T-helper 2 cell (primary cell): ENCODE measurements around the gene FILIP1.

ENCODE experiments used
- DNase-seq, 5 experiments: peaks; one replicate each; pipeline versions ENCODE4 v3.0.0 to v3.0.0-alpha.2; 2012 to 2022

The FILIP1 gene

GRCh38 chr6:75288023-75288422 lies 205.6 kb downstream of the FILIP1 start:
- no peak for DNase-seq

GRCh38 chr6:75287424-75287823 lies 206.2 kb downstream of the FILIP1 start:
- DNase-seq = no peak

GRCh38 chr6:75286955-75287354 lies 206.6 kb downstream of the FILIP1 start:
- no peak for DNase-seq

GRCh38 chr6:75285283-75285639 lies 208.3 kb downstream of the FILIP1 start:
- DNase-seq = no peak

- peak; percentile 90 to 99 (median 96) for DNase-seq
Observed at GRCh38 chr6:75284632-75285282, 208.8 kb downstream of the FILIP1 start, which contains the start of gene TMEM30A. Gene TMEM30A, minus strand, starts transcription at chr6:75284792. Its CDS starts 154 bp downstream, at chr6:75284638.

GRCh38 chr6:75283907-75284631 lies 209.5 kb downstream of the FILIP1 start:
- no peak for DNase-seq

GRCh38 chr6:75282706-75283105 lies 210.9 kb downstream of the FILIP1 start:
- no peak for DNase-seq

- peak in 1 of 5 experiments; percentile 31 for DNase-seq
Observed at GRCh38 chr6:75281653-75282052, 211.9 kb downstream of the FILIP1 start.

GRCh38 chr6:75280131-75280855 lies 213.3 kb downstream of the FILIP1 start:
- DNase-seq = no peak

GRCh38 chr6:75279418-75279817 lies 214.2 kb downstream of the FILIP1 start:
- peak in 1 of 5 experiments; percentile 7 for DNase-seq

GRCh38 chr6:75278474-75279077 lies 215.0 kb downstream of the FILIP1 start:
- peak in 1 of 5 experiments; percentile 13 for DNase-seq

GRCh38 chr6:75275067-75275466 lies 218.5 kb downstream of the FILIP1 start:
- no peak for DNase-seq

- DNase-seq = no peak
Observed at GRCh38 chr6:75273009-75273408, 220.6 kb downstream of the FILIP1 start.

GRCh38 chr6:75272145-75272840 lies 221.3 kb downstream of the FILIP1 start:
- peak in 1 of 5 experiments; percentile 11 for DNase-seq

- DNase-seq = no peak
Observed at GRCh38 chr6:75268988-75269354, 224.6 kb downstream of the FILIP1 start.

GRCh38 chr6:75268121-75268987 lies 225.2 kb downstream of the FILIP1 start:
- DNase-seq = no peak

GRCh38 chr6:75267461-75267860 lies 226.1 kb downstream of the FILIP1 start:
- no peak for DNase-seq

- DNase-seq = peak in 1 of 5 experiments; percentile 53
Observed at GRCh38 chr6:75266716-75267291, 226.8 kb downstream of the FILIP1 start.

- DNase-seq = no peak
Observed at GRCh38 chr6:75263401-75263750, 230.2 kb downstream of the FILIP1 start.

- no peak for DNase-seq
Observed at GRCh38 chr6:75262716-75263400, 230.7 kb downstream of the FILIP1 start.

GRCh38 chr6:75261299-75261698 lies 232.3 kb downstream of the FILIP1 start:
- DNase-seq = no peak
